GM21515 (cell line): ENCODE data around the gene SLC5A12.
A peak's percentile ranks its signal among the peaks of the same experiment; 100 is the strongest.

Experiments
- ATAC-seq: cut with Tn5 transposase; IDR thresholded peaks from one replicate; pipeline ENCODE4 v1.9.1; 2021; ENCODE audit not compliant: unreplicated experiment

The SLC5A12 gene

GRCh38 chr11:26721948-26722475 lies at the start of gene SLC5A12:
Gene SLC5A12, minus strand, starts transcription at chr11:26722060. Its CDS starts 346 bp downstream, at chr11:26721714.
- ATAC-seq = no peak

DNA sequence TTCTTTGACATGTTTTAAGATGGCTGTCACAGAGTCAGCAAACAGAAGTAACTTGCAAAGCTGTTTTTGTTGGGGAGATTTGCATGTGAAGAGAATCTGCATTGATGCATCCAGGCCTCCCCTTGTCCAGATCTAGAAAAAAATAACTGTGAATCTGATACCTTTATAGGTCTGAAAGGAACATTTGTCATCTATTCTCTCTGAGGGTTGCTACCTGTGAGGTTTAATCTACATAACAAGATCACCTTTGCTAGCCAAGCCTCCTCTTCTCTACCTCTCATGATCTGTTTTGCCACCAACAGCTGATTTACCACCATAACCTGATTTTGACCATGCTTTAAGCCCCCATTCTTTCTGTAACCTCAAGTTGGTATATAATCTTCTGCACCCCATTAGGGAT lies 47.2 kb upstream of the SLC5A12 start:
- ATAC-seq = no peak

DNA sequence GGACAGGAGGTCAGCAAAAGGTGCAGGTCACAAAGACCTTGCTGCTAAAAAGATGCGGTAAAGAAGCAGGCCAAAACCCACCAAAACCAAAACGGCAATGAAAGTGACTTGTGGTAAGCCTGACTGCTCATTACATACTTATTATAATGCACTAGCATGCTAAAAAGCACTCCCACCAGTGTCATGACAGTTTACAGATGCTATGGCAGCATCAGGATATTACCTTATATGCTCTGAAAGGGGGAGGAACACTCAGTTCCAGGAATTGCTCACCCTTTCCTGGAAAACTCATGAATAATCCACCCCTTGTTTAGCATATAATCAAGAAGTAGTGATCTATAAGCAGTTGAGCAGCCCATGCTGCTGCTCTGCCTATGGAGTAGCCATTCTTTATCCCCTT lies 45.2 kb upstream of the SLC5A12 start:
- no peak for ATAC-seq

GRCh38 chr11:26765323-26765722 lies 43.5 kb upstream of the SLC5A12 start:
- ATAC-seq = no peak

GRCh38 chr11:26764825-26765224 lies 43.0 kb upstream of the SLC5A12 start:
- no peak for ATAC-seq

DNA sequence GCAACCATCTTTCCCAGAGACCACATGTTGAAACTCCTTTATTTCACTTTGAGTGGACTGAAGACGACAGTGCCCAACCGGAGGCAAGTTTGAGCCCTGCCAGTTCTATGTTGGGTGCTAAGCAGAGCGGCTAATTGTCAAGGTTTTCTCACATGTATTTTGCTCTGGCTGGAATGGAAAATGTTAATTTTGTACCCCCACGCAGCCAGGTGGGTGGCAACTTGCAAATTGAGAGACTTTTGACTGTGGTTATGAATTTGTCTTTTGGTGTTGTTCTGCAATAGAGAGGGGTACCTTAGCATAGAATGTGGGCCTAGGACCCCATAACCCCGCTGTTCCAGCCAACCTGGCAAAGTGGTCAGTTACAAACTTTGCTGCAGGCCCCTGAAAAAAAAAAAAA lies 42.5 kb upstream of the SLC5A12 start:
- ATAC-seq = no peak

DNA sequence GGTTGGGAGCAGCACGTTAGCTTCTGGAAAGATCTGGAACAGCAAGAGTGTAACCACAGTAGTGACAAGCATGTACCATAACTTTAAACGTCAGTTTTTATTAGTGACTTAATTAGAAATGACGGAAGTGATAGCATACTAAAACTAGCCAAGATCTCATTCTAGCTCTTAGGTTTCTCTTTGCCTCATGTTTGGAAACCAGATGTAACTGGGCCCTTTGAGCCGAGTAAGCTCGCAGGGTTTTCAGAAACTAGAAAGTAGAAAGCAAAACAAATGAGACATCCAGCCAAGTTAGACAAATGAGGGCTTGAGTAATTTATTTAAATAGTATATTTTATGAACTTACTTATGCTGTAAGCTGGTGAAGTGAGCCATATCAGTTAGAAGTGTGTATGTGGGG lies 40.2 kb upstream of the SLC5A12 start:
- ATAC-seq = no peak

GRCh38 chr11:26761361-26761809 lies 39.5 kb upstream of the SLC5A12 start:
- ATAC-seq = no peak

- no peak for ATAC-seq
Measured at GRCh38 chr11:26757995-26758394, 36.1 kb upstream of the SLC5A12 start.

GRCh38 chr11:26755762-26756161 lies 33.9 kb upstream of the SLC5A12 start:
- ATAC-seq = no peak

- ATAC-seq = peak; percentile 76
Measured at GRCh38 chr11:26753723-26754504, 32.1 kb upstream of the SLC5A12 start.

DNA sequence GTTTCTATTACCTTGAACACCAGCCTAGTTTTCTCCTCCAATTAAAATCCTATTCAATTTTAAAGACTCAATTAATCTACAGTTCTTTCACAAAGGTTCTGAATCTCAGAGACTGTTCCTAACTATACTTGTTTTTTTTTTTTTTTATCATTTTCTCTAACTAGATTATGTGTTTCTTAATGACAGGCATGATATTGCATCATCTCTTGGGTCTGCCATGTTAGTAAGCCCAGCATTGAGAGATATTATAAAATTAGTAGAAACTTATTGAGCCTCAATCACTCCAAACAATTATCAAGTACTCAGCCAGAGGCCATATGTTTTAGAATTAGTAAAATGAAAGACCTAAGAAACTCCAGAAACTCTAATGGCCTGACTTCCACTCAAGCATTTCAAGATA lies 28.1 kb upstream of the SLC5A12 start:
- no peak for ATAC-seq

DNA sequence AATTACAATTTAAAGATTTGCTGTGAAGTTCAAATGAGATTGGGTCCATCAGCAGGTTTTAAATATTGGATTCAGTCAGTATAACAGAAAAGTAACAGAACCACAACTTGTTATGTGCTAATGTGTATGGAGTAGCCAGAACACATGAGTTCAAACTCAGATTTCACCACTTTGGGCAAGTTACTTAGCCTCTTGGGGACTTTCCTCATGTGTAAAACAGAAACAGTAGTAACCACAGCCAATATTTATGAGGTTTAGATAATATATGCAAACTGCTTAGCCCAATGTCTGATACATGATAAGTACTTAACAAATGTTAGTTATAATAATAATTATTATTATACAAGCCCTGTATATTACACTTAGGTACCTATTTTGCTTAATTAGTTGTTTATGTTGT lies 21.8 kb upstream of the SLC5A12 start:
- ATAC-seq = no peak

- no peak for ATAC-seq
Measured at GRCh38 chr11:26742966-26743365, 21.1 kb upstream of the SLC5A12 start.

DNA sequence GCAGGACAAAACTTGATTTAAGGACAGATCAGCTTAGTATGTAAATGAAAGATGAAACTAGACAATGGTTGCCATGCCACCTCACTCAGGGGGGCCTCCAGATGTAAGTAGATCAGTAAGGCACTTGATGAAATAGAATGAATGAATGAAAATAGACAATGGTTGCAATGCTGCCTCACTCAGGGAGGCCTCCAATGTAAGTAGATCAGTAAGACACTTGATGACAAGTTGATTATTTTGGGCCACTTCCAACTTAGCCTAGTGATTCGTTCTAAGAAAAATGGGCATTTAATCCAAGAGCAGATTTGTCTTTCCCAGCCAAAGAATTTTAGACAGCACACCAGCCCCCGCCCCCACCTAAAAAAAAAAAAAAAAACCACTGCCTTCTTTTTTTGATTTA lies 19.2 kb upstream of the SLC5A12 start:
- no peak for ATAC-seq

DNA sequence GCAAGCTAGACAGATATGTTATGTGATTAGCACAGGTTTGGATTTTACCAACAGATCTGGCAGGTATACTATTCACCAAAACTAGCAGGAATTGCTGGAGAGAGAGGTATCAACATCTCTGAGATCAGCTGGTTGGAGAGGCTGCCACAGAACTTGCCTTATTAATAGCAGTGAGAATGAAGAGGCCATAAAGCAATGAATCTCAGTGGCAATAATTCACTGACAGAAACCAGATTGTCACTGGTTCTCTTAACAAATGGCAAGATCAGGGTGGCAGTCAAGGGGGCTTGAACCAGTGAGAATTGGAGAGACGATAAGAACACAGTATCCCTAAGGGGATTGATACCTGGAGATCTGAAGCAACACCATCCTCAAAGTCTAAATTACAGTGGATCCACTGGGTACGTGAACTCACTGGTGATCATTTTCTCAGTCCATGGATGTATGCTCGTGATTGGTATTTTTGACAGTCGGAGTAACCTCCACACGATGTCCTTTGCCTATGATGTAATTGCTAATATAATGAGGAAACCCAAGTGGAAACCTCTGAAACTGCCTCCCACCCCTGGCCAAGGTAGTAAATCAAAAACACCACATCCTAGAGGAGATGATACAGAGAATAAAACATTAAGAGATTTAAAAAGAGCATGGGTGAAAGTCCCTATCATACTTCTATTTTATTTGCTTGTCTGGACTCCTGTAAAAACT lies 17.7 kb upstream of the SLC5A12 start:
- ATAC-seq = no peak

- no peak for ATAC-seq
Measured at GRCh38 chr11:26734691-26735090, 12.8 kb upstream of the SLC5A12 start.

GRCh38 chr11:26731084-26731456 lies 9.2 kb upstream of the SLC5A12 start:
- no peak for ATAC-seq

GRCh38 chr11:26730414-26731083 lies 8.7 kb upstream of the SLC5A12 start:
- no peak for ATAC-seq

- ATAC-seq = no peak
Measured at GRCh38 chr11:26729284-26729683, 7.4 kb upstream of the SLC5A12 start.

- ATAC-seq = no peak
Measured at GRCh38 chr11:26726960-26727359, 5.1 kb upstream of the SLC5A12 start.

DNA sequence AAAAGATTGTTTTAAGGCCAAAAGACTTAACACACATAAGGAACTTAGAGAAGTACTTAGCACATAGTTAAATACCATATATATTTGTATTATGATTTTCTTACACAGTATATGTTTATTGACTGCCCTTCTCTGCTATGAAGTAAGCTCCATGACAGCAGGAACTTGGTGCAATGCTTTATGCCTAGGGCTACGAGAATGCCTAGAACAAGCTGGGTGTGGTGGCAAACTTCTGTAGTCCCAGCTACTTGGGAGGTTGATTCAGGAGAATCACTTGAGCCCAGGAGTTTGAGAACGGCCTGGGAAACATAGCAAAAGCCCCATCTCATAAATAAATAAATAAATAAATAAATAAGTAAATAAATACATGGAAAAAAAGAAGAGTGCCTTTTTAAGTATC lies 1.9 kb downstream of the SLC5A12 start:
- ATAC-seq = no peak
